ENCODE results near the gene ARID5B.
"Not testable (repeated sequence)": the region's sequence is repeated elsewhere in the genome, so short reads cannot be mapped to it uniquely, and the experiment has no call there.

Gene ARID5B

DNA sequence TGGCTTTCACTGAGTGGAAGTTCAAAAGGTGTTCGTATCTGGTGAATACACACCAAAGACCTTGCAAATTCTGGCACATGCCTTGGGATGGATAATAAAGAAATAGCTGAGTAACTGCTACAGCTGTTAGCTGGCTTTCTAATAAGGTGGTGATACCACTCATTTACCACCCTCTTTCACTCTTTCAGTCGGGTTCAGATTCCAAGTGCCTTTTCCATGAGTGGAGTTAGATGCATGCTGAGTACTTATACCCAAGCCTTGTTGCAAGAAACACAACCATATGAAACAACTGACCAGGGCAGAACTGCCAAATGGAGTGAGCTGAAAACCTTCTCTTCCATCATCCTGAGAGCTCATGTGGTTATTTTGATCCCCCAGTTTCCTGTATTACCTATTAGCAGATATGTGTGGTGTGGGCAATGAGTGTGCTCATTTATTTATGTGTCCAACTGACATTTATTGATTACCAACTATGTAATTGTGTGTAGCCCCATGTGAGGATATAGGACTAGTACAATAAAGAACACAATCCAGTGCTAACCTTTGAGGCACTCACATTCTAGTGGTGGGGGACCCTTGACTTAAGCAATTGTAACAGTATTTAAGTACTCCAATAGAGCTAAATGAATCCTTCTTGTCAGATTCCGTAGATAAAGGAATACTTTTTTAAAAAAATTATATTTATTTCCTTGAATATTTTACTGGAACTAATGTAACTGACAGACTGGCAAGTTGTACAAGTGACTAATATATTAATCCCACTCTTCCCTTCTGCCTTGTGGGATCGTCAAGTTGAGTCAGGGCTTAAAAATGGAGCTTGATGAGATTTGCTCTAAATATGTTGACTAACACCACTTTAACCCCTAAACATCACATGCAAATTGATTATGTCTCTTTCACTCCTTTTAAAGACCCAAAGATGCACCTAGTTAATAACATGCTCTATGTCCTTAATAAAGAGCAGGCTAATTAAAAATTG lies 124.7 kb downstream of the ARID5B start:
- DNase-seq (ENCODE audit: extremely low read depth in 1 of 2, low read depth in 1 of 2): no peak

DNA sequence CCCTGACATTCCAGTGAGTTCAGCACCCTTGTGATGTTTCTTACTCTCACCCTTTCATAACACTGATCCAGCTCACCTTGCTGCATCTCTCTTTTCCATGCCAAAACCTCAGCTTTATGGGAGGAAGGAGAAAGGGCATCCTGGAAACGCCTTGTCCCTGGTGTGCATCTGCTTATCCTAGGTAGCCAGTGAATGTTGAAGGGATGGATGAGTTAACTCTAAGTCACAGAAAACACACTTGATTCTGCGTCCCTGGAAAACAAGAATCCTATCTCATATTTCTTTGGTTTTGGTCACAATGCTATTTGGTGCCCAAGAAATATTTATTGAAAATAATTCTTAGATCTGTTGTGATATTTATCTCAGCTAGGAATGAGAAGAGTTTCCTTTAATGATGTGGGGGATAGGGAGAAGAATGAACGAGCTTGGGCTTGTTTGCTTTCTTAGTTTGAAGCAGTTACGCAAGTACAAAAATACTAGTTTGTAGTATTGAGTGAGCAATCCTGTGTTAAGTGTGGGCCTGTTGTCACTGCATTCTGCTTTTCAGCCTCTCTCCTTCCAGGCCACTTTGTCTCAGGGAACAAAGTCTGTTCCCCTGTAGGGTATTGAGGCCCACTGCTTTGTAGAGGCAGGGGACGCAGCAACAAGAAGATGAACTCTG lies 126.5 kb downstream of the ARID5B start:
- DNase-seq (ENCODE audit: extremely low read depth in 1 of 2, low read depth in 1 of 2): no peak

DNA sequence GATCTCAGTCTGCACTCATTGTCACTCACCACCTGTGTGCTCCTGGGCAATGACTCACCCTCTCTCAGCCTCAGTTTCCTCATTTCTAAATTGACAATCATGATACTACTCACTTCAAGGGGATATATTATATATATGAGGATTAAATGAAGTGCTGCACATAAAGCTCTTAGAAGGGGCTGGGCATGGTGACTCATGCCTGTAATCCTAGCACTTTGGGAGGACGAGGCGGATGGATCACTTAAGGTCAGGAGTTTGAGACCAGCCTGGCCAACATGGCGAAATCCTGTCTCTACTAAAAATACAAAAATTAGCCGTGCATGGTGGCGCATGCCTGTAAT lies 127.0 kb downstream of the ARID5B start:
- not testable (repeated sequence) for DNase-seq (ENCODE audit: extremely low read depth in 1 of 2, low read depth in 1 of 2)

DNA sequence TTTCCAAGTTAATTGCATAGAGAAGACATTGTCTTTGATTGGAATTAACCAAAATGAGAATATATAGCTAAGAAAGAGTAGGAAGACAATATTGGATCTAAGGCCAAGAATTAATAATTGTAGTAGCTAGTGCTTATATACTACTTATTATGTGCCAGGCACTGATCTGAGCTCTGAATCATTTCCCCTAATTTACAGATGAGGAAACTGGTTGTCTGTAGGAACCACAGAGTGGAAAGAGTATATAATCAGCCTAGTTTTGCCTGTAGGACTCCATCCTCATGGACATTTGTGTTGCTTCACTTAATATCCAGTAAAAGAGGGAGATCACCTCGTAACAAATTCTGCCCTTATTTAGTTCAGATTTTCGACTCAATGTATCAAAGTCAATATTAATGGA lies 127.9 kb downstream of the ARID5B start:
- DNase-seq (ENCODE audit: extremely low read depth in 1 of 2, low read depth in 1 of 2): no peak

DNA sequence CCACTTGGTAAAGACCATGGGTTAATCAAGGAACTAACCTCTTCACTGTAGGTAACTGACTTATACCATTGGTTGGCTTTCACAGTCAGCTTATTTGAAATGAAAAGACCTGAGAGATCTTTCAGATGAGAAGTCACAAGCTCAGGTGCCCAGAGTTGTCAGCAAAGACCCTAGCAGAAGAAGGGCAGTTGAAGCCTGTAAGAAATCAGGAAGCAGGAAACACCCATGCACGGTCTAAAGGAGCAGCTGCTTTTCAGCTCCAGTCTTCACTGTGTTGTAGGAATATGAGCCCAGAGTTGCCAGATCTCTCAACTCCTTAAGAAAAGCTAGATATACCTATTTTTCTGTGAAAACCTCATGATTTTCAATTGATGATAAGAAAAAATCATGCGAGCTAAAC lies 130.0 kb downstream of the ARID5B start:
- no peak for DNase-seq (ENCODE audit: extremely low read depth in 1 of 2, low read depth in 1 of 2)

DNA sequence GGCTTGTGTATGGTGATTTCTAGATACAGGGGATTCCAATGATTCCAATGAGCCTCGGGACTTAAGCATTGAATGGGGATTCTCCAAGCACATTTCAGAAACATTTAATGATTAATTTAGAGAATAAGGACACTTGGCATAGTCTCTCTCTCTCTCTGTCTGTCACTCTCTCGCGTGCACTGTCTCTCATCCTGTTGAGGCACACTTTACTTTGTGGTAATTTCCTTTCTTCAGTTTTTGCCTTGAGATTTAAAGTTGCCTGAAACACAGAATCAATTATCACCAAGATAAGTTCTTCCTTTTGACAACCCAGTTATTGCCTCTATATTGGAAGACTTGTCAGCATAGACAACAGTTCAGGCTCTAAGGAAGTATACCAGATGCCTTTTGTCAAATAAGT lies 131.6 kb downstream of the ARID5B start:
- DNase-seq (ENCODE audit: extremely low read depth in 1 of 2, low read depth in 1 of 2): no peak

DNA sequence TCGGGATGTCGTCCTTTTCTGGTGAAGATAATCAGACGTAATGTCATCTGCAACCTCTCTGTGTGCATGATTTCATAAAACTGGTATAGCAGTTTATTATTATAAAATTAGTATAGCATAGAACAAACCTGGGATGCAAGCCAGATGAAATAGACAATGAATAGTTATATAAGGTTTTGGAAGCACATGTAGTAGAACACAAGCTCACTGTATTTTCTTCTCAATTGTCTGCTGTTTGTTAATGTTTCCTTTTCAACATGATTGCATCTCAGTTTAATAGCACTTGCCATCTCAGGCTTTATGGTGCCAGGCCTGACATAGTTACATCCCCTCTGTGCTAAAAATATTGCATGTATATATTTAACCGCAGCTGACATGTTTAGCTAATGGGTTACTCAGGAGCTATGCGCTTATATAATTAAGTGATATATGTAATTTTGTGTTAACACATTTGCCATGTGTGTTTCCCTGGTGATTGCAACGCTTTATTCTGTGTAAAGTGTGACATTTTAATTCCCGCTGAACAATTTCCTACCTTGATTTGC lies 132.7 kb downstream of the ARID5B start:
- no peak for DNase-seq (ENCODE audit: extremely low read depth in 1 of 2, low read depth in 1 of 2)

DNA sequence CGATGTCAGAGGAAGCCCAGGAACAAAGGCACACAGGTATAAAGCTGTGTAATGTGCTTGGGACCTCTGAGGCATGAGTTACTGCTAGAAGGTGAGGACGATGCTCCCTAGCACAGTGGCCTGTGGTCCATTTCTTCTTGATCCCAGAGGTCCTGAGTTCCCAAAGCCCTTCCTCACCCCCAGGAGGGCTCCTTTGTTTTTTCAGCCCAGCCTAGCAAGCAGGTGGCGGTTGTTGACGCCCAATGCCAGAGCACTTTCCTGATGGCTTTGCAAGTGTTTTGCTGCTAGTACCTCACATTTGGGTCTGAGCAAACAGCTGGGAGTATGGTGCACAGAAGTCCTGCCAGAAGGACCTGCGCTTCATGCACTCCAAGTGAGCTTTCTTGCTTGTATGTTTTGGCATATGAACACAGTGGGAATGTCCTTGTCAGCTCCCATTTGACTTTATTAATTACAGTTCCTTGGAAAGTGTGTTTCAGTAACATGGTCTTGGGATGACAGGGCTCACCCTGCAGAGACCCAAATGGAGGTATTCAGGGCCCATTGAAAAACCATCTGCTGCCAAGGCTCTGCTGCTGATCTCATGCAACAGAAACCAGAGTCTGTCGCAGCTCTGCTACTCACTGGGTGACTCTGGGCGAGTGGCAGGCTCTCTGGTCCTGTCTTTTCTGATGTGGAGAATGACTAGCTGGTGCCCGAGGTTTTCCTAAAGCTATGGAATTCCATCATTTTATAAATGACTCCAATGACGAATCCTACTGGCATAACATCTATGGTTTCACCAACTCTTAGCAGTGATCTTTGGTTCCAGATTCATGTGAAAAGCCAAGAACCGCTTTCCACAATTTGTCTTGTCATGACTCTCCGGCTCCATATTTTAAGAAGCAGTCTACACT lies 134.9 kb downstream of the ARID5B start:
- no peak for DNase-seq (ENCODE audit: extremely low read depth in 1 of 2, low read depth in 1 of 2)

DNA sequence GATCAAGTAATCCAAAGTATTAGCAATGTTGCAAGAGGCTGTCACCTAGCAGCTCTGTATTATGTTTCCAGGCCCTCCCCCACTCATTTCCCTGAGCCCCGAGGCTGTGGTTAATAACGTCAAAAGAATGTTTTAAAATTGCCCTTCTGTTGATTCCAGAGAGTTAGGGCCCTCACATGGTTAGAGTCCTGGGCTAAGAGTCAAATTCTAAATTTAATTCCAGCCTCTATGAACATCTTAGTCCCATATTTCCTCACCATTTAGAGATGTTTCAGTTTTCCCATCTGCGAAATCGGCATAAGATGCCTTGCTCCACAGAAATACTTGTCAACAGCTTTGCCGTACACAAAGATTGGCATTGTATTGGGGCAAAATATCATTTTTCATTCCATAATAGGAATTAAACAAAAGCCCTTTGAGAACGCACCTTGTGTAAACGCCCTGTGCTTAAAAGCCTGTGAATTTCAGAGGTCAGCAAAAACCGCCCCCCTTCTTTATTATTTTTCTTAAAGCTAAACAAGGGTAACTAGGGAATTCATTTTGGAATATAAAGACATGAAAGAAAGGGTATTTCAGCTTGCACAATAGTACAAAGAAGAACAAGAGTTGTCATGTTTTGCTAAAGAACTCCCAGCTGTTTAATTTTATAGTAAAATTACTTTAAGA lies 135.8 kb downstream of the ARID5B start:
- DNase-seq (ENCODE audit: extremely low read depth in 1 of 2, low read depth in 1 of 2): no peak

DNA sequence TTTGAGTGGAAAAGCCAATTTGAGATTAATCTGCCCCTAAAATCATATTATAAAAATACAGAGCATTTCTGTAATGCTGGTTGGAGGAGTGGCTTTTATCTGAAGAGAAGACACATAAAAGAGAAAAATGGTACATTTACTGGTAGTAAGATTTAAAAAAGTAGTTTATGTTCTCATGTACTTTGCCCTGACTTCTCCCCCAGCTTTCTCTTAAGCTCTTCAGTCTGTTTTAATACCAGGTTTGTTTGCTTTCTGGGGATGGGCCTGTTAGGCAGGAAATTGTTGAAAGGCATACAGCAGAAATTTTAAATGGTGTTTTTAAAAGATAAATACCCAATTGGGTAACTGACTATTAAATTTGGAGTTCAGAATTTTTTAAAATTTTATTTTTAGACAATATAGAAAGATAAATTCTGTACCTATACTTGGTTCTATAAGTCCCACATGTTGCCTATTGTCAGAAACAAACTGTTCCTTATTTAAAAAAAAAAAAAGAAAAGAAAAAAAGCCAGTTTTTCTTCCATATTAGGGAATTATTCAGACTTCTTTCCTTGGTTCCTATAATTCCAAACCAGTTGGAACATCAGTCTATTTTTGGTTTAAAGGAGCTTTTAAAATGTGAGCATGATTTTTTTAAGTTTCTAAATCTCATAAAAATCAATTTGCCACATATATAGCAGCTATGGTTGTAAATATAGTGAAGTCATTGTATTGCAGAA lies 136.6 kb downstream of the ARID5B start:
- no peak for DNase-seq (ENCODE audit: extremely low read depth in 1 of 2, low read depth in 1 of 2)

DNA sequence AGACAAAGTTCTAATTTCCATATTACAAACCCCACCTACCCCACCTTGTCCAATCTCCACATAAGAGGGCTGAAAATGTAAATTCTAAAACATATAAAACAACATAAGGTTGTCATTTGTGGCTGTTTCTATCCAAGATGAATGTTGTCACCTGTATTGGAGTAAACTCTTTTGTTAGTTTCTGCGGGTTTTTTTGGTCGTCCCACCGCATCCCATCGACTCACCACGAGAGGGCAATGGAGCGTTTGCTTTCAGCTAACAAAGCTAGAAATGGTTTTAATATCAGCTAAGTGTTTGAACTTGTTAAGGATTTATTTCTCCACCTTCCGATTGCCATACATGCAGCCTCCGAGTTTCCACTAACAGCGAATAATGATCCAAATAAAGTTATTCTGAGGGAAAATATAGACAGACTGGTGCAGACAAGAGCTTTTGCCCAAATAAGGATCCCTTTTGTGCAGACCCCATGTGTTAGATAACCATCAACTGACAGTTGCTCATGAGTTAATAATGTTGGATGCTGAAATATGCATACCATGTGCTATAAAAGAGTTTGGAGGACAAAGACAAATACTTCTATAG lies 137.2 kb downstream of the ARID5B start:
- peak in 1 of 2 donors; percentile 49 for DNase-seq (ENCODE audit: extremely low read depth in 1 of 2, low read depth in 1 of 2)

DNA sequence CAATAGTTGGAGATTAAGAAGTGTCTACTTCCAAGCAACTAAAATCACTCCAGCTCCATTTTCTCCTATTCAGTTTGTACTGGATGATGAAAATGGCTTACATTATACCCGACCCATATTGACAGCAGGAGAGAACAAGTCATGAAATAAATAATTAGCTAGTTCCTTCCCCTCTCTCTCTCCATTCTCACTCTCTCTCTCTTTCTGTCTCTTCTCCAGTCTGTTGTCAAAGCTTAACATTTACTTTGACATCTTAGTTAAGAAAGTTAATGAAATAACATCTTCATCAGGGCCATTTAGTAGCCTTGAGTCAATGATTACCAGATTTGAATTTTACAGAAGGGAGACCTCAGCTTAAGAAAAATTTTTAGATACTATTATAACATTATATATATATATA lies 138.5 kb downstream of the ARID5B start:
- DNase-seq (ENCODE audit: extremely low read depth in 1 of 2, low read depth in 1 of 2): no peak

DNA sequence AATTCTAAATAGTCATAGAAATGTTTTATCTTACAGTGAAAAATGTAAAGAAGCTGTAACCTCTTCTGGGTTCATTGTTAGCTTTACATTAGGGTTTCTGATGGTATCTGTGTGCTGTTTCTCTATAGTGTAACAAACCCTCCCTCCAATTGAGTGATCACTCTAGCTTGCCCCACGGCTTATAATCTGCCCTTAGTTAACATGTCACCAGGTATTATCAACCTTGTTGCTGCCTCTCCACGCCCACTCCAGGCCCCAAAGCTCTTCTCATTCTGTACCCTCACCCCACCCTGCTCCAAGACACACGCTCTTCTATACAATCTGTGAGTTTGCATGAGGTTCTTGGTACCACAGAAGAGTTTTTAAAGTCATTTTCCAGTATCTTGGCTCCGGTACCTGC lies 139.4 kb downstream of the ARID5B start:
- no peak for DNase-seq (ENCODE audit: extremely low read depth in 1 of 2, low read depth in 1 of 2)

DNA sequence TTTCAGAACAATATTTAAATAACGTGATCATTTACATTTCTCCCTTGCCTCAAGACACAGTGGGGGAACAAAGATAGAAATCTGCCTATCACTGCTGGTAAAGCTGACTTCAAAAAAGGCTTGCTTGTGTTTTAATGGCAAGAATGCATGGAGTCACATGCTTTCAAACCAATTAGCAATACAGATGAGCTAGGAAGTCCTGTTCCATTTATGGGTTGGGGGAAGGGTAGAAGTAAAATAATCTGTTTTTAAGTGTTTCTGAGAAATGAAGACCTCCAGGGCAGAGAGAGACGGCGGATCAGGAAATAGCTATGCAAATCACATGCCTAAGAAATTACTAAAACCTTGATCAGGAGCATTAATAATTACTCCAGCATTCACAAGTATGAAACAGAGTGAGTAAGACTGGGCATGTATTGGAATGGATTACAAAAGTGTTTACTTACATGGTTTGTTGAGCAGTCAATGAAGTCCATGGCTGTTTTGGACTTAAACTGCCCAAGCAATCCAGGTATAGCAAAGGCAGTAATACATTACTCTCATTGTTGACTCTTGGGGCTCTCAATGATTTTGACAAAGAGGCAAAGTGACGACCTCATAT lies 142.0 kb downstream of the ARID5B start:
- no peak for DNase-seq (ENCODE audit: extremely low read depth in 1 of 2, low read depth in 1 of 2)

DNA sequence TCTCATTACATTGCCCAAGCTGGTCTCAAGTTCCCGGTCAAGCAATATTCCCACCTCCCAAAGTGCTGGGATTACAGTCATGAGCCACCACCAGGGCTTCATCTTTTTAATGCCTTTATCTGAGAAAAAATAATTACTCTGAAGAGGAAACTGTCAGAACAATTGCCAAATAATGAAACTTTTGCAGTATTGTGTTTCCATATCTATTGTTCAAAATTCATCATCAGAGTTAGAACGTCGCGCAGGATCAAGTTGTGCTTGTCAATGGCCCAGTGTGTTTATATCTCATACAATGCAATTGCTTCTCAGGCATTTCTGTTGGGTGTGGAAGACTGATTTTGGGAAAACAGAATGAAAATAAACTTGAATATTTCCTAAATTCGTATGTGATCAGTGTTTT lies 143.1 kb downstream of the ARID5B start:
- DNase-seq (ENCODE audit: extremely low read depth in 1 of 2, low read depth in 1 of 2): no peak

DNA sequence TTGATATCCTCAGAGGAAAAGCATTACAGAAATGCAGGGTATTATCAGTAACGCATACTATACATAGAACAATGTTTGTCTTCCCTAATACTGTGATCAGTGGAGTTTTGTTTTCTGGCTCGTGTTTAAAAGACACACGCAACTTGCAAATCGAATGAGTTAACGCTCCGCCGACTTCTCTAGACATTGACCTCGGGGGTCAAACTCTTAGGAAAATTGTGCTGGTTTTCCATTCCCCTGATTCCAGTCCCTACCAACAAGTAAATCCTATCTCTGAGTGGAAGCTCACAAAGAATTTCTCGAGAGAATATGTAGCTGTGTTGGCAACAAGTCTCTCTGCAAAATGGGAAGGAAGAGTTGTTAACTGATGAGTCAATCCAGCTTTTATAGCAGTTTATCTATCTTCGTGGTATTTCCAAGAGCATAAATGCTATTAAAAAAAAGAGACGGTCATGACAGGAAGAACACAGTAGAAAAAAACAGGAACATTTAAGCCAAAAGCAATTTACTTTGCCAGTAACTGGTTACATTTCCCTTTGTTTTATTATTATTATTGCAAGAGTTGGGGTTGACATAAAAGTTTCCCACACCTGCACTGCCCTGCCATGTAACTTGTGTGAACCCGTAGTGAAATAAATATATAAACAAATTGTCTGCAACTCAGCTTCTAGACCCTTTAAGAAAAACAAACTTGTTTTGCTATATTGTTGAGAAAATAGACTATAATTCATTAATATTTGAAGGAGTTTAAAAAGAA lies 144.4 kb downstream of the ARID5B start:
- no peak for DNase-seq (ENCODE audit: extremely low read depth in 1 of 2, low read depth in 1 of 2)

DNA sequence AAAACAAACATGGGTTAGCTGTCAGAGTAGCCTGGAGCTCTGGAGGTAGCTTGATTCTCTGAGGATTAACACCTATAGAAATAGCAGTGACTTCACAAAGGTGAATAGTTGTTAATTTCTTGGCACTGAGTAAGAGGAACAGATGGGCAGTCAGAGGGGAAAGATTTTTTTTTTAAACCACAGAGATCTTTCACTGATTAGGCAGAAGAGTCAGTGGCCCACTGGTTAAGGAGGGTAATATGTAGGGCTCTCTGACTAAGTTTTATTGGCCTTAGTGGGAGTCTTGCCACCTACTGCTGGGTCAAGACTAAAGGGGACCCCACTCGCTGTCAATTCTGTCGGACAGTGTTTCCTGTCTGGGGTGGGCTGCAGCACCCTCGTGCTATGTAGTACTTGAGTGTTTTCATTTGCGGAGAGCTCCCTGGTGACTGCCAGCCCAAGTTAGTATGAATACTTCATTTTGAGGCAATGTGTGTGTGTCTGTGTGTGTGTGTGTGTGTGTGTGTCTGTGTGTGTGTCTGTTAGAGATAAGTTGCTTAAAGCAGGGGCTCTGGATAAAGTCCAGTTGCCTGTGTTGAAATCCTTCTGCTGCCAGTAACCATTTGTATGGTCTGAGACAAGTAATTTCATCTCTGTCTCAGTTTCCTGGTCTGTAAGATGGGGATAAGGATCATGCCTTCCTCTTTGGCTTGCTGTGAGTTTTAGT lies 145.2 kb downstream of the ARID5B start:
- no peak for DNase-seq (ENCODE audit: extremely low read depth in 1 of 2, low read depth in 1 of 2)
